SW 1271 (cell line): Measurements from ENCODE around the gene PRR23E.

Experiments used
- DNase-seq, 2 experiments: peaks; one replicate each; lab custom pipeline; 2025; lab: John Stamatoyannopoulos, UW

PRR23E gene

DNA sequence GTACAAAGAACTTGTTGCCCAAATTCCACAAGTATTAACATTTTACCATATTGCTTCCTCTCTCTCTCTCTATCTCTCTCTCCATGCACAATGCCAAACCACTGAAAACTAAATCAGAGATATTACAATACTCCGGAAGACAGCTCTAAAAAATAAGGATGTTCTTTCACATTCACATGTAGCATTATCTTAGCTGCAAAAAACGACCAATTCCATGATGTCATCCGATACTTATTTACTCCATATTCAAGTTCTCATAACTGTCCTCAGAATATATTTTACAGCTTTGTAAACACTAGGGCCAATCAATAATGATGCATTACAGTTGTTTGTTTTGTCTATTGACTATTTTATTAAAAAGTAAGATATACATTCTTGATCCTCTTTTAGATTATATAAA lies 7.7 kb upstream of the PRR23E start:
- DNase-seq = no peak

DNA sequence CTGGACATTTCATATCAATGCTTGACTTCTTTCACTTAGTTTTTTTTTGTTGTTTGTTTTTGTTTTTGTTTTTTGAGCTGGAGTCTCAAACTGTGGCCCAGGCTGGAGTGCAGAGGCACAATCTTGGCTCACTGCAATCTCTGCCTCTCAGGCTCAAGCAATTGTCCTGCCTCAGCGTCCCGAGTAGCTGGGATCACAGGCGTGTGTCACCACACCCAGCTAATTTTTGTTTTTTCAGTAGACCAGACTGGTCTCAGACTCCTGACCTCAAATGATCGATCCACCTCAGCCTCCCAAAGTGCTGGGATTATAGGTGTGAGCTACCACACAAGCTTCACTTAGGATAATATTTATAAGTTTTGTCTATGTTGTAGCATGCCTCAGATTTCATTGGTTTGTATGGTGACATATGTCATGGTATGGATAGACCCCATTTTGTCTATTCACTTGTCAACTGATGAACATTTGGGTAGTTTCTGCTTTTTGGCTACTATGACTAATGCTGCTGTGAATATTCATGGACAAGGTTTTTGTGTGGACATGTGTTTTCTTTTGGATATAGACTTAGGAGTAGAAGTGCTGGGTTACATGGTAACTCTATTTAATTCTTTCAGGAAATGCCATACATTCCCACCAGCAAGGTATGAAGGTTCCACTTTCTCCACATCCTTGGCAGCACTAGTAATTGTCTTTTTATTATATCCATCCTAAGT lies 6.8 kb upstream of the PRR23E start:
- DNase-seq = no peak

- no peak for DNase-seq
Observed at GRCh38 chr3:127187316-127187715, 5.6 kb upstream of the PRR23E start.

DNA sequence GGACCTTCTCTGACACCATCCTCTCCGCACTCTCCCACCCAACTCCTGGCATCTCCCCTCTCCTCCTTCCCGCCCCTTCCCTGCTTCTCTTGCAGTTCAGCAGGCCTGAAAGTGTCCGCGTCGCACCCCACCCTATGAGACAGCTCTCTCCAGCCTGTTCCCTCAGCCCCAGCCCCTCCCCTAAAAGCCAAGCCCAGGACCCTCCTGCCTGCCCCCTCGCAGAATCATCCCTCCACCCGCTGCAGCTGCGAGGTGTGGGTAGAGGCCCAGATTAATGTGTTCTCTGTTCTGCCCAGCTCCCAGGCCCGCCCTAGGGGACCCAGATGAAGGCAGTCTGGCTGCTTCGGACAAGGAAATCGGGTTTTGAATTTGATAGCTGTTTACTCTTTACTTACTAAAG lies 410 bp downstream of the PRR23E start:
- DNase-seq = no peak

- no peak for DNase-seq
Observed at GRCh38 chr3:127193775-127194174, 844 bp downstream of the PRR23E start.

DNA sequence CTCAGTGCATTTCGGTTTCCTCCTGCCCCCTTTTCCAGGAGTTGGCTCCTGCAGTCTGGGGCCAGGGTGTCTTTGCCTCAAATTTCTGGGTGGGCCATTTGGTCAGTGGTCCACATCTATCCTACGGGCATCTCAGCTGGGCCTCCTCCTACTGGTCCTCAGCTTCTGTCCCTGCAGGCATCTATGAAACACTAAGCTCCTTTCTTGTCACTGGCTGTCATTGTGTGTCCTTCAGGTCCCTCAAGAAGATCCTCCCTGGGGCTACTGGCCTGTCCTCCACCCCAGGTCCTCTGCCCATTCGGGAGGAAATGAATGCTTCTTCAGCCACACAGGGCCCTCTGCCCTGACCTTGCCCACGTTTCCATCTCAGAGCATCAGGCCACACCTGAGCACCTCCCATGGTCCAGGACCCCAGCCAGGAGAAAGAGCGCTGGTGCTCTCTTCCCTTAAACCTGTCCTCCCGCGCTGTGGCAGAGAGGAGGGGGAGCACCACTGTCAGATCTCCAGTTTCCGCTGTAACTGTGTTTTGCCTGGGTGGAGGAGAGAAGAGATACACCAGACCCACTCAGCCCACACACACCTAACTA lies 1.8 kb downstream of the PRR23E start:
- no peak for DNase-seq

- DNase-seq = no peak
Observed at GRCh38 chr3:127195417-127195816, 2.5 kb downstream of the PRR23E start.

DNA sequence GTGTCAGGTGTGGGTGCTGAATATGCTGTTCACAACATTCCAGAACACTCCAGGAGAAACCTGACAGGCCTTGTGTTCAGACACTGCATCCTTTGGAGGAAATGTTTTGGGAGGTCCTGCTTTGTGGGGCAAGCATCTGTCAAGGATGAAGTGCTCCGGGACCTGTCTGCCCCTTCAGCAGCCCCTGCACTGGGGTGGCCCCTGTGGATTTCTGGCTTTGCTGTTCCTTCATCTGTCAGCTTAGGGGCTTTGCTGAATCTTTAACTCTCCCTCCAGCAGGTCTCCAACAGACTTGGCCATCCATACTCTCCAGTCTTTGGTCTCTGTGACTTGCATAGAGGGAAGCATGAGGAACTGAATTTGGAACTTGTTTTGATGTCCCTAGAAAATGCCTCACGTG lies 3.1 kb downstream of the PRR23E start:
- DNase-seq = no peak

DNA sequence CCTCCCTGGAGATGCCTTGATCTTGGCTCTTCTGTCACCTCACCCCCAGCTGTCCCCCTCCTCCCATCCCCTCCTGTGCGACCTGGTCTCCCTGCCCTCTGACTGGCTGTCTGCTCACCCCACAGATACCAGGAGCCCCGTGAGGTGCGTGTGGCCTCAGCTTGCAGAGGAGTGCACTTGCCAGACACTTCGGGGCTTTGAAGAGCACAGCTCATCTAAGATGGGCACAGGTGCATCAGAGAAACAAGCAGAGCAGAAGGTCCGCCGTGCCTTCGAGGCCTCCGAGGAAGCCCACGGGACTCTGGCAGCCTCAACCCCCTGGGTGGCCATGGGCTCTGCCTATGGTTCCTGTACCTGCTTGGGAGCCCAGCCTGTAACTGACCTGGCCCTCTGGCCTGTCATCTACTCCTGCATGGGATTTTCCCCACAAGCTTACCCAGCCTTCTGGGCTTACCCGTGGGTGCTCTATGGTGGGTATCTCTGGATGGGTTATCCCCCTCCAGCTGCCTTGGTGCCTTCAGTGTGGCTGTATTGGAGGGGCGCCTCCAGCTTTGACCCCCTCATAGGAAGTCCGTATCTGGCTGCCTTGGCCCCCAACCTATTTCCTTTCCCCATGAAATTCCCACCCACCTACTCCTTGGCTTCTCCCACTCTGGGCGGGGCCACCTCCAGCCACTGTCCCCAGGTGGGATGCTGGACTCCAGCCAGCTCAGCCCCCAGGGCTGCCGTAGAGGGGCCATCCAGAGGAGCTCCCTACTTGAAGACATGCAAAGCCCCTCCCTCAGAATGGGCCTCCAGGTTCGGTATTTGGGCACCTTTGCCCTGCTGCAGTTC lies 3.8 kb downstream of the PRR23E start:
- DNase-seq = no peak

GRCh38 chr3:127197300-127198189 lies 4.6 kb downstream of the PRR23E start:
- DNase-seq = no peak

DNA sequence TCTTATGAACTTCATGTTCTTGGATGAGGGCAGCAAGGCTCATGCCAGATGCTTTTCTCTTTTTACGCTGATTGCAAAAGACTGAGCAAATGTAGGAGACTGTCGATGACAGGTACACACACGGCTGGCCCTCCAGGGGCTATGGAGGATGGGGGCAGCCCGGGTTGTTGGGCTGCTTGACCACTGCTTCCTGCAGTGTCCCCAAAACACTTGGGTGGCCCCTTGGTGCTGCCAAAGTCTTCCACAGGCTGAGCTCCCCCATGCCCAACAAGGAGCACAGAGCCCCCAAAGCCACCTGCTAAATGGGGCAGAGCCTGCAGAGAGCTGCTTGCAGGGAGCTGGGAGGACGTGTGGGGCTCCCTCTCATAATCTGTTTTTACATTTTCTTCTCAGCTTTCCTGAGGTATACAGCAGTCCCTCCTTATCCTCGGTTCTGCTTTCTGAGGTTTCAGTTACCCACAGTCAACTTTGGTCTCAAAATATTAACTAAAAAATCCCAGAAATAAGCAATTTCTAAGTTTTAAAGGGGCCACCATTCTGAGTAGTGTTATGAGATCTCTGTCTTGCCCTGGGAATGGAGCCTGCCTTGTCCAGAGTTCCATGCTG lies 7.3 kb downstream of the PRR23E start:
- DNase-seq = no peak

DNA sequence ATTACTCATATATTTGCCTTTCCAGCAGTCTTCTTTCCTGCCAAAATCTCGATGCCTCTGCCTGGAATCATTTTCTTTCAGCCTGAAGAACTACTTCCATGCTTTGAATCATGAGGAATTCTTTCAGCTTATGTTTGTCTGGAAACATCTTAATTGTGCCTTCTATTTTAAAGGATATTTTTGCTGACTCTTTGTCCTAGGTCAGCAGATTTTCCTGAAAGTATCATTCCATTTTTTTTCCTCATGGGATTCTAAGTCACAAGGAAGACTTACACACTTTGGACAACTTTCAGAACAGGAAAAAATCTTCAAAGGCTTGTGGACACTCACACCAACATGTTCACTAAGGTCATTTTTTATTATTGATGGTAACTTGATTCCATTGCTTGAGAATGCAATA lies 10.1 kb downstream of the PRR23E start:
- no peak for DNase-seq

DNA sequence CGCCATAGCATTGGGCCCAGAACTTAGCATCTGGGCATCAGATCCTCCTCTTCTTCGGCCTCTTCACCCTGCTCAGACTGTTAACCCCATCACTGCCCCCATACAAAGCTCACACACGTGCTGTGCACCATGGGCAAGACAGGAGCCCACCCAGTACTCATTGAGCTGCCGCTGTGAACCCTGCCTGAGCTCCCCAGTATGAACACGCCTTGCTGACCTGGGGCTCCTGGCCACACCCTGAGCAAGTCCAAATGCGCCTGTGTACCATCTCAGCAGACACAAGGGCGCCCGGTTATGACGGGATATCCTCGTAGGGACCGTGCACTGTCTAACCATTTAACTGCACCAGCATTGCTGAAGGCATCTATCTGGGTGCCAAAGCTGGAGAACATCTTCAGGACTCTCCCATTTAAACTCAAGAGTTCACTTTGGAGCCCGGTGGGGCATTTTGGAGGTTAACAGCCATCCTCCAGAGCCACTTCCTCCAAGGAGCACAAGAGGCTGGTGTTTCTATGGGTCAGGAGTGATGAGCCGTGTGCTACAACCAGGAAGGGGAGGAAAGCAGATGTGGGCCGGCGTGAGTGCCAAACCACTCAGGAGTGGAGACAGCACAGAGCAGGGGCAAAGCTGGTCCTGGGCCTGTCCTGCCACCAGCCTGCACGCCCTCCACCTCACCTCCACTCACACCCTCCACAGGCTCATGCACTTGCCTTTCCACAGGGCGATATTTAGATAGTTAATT lies 12.1 kb downstream of the PRR23E start:
- DNase-seq = no peak

- no peak for DNase-seq
Observed at GRCh38 chr3:127206154-127206553, 13.2 kb downstream of the PRR23E start.

DNA sequence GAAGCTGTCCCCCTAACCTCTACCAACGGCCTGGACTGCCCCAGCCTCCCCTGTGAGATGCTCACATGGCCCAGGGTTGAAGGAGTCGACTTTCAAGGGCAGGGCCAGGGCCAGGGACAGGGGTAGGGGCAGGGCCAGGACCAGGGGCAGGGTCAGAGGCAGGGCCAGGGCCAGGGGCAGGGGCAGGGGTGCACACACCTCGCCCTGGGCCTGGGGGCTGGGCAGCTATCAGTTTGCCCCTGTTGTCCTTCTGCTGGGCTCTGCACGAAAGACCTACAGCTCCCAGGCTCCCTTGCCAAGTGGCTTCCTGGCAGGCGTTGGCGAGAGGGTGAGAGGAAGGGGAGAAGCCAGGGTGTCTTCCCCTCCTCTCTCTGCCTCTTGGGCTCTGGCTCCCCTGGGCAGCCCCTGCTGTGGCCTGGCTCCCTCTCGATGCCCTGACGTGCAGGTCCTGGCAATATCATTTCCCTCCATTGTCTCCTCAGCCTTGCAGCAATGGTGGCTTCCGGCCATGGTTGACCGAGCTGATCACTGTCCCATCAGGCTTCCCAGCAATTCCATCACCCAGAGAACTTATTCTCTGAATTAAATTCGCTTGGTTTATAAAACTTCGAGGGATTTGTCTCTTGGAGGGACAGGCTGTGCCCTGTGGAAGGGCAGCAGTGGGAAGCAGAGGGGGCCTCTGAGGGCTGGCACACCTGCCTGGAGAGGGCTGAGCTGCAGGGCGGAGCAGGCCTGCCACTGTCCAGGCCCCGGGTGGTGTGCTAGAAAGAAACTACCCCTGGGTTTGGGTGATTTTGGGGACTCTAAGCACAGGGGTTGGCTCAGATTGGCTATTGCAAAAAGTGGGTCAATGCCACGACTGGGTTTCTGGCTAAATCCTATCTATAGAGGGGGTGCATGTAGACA lies 13.9 kb downstream of the PRR23E start:
- no peak for DNase-seq

- DNase-seq = no peak
Observed at GRCh38 chr3:127207727-127208482, 15.0 kb downstream of the PRR23E start.

DNA sequence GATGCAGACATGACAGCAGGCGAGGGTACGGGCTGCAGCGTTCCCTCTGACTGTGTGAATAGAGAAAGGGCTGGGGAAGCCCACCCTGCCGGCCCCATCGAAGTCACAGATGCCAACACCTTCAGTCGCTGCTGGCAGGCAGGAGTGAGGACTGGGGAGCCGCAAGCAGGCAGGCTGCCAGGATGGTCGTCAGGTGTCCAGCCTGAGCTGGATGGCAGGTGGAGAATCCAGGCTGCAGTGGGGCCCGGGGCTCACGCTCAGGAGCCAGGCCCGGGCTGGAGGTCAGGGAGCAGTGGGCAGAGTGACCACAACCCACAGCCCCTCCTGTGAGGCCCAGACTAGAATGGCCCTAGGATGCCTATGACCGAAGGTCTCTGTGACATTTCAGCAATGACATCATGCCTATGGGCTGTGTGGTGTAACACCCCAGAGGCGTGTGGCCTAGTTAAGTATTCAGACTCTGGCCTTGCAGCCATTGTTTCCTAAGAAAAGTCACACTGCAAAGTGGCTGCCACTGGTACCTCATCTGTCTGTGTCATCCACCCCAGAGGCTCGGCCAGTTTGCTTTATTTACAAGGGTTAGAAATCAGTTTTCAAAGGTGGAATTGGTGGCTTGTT lies 15.7 kb downstream of the PRR23E start:
- DNase-seq = no peak

DNA sequence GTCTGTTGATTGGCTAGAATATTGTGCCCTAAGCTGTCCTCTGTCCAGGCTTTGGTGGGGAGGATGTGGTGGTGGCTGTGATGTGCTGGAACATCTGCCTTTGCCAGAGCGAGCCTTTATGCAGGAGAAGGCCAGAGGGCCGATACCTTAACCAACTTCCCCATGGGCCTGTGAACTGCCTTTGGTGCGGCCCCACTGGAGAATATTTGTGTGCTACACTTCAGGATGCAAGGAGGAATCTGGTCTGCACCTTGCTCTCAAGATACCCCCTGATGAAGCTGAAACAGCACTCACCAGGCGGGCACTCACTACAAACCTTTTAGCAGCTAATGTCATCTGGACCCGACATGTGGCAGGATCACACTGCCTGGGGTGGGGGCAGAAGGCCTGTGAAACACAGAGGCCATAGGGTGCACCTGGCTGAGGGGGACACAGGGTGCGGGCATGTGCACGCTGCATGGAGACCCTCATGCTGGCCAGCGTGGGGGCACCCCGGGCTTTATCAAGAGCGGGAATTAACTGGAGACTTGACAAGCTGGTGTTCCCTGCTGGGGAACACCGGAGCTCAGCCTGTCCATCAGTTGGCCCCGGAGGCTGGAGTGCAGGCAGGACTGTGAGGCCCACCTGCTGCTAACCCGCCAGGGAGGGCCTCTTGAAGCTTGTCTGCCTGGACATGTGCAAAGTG lies 16.4 kb downstream of the PRR23E start:
- DNase-seq = no peak
